Activated CD4-positive, alpha-beta T cell treated with anti-CD3 and anti-CD28 coated beads for 48 hours (primary cell): ENCODE results near the gene PTGS1.

ENCODE experiments used
- DNase-seq: peaks from one replicate; pipeline ENCODE4 v3.0.0-alpha.2; 2020

The PTGS1 gene

DNA sequence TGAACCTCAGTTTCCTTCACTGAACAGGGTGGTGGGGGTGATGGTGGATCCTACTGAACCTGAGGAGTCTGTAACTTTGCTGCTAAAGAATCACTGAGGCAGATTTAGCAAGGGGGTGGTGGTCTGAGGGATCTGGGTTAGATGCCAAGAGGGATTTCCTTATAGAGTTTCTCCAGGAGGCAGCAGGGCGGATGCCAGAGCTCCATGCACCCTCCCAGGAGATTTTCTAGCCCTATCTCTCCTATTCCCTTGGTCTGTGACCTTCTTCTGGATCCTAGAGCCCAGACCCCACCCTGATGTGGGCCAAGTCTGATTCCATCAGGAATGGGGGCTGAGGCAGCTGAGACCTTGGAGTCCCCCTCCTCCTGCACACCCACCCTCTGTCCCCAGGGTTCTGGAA lies 6.0 kb downstream of the PTGS1 start:
- no peak for DNase-seq

DNA sequence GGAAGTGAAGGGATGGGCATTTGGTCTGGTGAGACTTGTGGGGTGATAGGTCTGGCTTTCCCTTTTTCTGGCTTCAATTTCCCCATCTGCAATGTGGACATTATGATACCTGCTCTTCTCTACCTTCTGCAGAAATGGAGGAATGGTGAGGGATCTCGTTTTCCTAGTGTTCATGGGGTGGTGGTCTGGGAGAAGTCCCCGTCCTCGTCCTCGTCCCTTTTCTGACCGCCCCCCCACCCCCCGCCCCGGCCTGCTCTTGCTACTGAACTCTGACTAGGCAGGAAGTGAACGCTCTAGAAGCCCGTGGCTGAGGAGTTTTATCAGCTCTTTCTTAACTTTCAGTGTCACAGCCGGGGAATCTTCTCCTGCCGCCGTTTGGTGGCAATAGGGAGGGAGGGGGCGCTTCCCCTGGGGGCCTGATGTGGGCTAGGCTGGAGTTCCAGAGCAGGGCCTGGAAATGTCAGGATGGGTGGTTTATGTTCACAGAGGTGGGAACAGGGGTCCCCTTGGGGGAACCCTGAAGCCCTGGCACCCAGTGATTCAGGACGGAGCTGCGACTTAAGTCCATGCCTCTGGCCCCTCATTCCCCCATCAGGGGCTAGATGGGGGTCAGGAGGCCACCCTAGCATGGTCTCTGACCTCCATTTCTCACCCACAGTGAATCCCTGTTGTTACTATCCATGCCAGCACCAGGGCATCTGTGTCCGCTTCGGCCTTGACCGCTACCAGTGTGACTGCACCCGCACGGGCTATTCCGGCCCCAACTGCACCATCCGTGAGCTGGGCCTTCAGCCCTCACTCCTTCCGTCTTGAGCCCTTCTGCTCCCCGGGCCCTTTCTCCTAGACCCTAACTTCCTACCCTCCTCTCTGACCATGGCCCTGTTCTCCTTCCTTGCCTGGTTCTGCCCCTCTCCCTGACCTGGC lies 6.7 kb downstream of the PTGS1 start:
- DNase-seq, result no peak

DNA sequence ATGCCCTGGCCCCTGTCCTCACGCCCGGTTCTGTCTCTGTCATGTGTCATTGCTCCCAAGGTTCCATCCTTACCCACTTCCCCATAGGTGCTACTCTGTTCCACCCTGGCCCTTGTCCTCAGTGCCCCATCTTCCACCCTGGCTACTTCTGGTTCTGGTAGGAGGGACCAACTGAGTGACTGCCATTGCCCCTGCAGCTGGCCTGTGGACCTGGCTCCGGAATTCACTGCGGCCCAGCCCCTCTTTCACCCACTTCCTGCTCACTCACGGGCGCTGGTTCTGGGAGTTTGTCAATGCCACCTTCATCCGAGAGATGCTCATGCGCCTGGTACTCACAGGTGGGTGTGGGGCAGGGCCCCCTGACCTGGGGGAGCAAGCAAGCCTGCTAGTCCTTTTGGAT lies 7.4 kb downstream of the PTGS1 start:
- DNase-seq, result no peak

DNA sequence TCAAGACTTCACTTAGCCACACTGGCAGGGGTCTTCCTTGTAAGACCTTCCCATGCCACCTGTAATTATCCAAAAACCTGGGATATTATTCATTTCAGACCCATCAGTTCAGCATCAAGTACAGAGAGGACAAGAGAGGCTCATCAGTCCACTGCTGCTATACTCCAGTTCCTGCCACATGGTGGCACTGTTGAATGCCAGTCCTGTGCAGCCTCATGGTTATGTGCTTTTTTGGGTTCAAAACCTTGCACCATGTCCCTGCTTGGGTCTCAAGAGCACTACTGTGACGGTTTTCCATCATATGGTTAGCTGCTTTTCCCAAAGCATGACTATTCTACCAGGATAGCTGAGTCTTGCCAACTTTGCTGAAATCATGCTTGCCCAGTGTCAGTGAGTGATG lies 8.5 kb downstream of the PTGS1 start:
- DNase-seq, result peak; percentile 32

DNA sequence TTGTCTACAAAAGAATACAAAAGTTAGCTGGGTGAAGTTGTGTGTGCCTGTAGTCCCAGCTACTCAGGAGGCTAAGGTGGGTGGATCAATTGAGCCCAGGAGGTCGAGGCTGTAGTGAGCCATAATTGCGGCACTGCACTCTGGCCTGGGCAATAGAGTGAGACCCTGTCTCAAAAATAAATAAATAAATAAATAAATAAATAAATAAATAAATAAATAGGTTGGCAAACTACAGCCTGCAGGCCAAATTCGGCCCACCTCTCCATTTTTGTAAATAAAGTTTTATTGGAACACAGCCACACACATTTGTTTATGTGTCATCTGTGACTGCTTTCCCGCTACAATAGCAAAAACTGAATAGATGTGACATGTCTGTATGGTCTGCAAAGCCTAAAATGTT lies 9.5 kb downstream of the PTGS1 start:
- no peak for DNase-seq

DNA sequence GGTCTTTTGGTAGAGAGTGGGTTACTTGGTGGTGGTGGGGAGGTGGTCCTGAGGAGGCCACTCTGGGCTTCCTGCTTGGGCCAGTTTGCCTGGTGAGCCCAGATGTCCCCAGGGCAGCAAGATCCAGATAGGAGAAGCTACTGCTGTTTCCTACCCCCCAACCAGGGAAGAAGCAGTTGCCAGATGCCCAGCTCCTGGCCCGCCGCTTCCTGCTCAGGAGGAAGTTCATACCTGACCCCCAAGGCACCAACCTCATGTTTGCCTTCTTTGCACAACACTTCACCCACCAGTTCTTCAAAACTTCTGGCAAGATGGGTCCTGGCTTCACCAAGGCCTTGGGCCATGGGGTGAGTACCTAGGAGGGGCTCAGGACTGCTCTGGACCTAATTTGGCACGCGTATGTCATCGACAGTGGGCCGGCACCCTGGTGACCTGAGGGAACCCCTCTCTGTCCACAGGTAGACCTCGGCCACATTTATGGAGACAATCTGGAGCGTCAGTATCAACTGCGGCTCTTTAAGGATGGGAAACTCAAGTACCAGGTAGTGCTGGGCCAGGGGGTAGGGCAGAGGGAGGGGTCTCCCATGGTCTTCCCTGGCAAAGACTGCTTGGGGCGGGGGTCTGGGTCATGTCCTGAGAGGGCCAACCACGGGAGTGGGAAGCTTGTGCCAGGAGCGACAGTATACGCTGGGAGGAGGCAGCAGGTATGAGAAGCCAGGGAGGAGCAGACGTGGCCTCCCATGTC lies 10.6 kb downstream of the PTGS1 start:
- DNase-seq, result no peak

DNA sequence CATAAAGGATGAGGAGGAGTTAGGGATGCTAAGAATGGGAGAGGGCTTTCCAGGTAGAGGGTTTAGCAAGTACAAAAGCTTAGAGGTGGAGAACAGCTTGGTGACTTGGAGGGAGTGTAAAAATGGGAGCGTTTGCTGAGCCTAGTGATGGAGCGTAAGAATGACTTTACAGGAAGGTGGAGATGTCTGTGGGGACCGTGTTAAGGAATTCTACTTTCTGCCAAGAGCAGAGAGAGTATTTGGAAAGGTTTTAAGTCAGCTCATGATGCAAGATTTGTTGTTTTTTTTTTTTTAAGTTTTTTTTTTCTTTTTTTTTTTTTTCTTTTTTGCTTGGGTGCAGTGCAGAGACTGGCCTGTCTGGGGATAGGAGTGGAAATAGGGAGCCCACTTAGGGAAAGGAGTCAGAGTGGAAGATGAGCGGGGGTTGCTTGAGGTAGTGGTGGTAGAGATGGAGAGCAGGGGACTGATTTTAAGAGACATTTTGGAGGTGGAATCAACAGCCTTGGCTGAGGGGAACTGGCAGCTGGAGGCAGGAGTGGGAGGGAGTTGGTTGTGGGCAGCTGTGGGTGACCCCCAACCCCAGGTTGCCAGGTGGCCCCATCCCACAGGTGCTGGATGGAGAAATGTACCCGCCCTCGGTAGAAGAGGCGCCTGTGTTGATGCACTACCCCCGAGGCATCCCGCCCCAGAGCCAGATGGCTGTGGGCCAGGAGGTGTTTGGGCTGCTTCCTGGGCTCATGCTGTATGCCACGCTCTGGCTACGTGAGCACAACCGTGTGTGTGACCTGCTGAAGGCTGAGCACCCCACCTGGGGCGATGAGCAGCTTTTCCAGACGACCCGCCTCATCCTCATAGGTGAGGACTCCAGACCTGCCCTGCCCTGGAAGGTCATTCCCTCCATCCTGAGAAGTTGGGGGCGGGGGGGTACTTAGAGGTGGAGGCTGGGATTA lies 12.4 kb downstream of the PTGS1 start:
- no peak for DNase-seq

DNA sequence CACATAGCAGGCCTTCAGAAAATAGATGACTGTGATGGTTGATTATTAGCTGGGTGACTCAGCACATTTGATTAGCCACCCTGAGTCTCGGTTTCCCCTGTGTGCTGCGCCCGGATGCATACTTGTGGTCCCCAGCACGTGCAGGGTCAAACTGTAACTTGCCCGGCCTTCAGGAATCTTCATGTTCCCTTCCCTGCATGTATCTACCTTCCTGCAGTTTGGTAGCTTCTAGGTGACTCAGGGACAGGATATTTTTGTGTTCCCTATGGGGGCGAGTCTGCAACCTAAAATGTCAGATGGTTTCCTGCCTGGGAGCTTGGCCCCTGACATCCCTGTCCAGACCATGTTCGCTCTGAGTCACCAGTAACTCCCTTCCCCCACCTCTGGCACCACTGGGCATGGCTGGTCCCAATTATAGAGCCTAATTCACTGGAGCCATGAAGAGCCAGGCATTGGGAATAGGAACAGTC lies 13.2 kb downstream of the PTGS1 start:
- DNase-seq, result no peak

DNA sequence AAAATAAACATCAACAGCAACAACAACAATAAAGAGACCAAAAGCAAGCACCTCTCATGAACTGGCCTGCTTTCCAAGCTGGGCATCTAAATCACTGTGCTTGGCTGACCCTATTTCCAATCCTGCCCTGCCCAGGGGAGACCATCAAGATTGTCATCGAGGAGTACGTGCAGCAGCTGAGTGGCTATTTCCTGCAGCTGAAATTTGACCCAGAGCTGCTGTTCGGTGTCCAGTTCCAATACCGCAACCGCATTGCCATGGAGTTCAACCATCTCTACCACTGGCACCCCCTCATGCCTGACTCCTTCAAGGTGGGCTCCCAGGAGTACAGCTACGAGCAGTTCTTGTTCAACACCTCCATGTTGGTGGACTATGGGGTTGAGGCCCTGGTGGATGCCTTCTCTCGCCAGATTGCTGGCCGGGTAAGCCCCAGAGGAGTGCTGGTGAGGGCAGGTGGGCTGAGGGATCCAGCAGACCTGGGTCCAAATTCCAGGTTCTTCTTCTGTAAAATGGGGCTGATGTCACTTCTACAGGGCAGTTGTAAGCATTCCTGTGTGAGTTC lies 15.6 kb downstream of the PTGS1 start:
- no peak for DNase-seq

DNA sequence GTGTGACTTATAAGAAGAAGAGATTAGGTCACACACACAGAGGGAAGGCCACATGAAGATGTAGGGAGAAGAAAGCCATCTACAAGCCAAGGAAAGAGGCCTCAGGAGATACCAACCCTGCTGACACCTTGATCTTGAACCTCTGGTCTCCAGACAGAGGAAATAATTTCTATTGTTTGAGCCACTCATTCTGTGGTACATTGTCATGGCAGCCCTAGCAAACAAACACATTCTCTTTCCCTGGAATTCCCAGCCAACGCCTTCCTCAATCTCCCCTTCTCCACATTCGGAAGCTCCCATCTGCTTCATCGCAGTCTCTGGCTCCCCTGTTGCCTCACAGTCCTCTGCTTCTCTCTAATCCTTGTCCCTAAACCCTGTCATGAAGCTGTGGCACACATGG lies 16.7 kb downstream of the PTGS1 start:
- DNase-seq, result no peak

DNA sequence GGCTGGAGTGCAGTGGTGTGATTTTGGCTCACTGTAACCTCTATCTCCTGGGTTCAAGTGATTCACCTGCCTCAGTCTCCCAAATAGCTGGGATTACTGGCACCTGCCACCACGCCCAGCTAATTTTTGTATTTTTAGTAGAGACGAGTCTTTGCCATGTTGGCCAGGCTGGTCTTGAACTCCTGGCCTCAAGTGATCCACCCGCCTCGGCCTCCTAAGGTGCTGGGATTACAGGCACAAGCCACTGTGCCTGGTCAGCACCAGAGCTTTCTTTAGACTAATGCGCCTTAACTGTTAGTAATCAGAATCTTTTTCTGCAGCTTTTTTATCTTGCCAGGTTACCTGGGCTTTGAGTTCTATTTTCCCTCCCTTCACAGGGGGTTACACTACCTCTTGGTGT lies 18.4 kb downstream of the PTGS1 start:
- DNase-seq, result no peak

DNA sequence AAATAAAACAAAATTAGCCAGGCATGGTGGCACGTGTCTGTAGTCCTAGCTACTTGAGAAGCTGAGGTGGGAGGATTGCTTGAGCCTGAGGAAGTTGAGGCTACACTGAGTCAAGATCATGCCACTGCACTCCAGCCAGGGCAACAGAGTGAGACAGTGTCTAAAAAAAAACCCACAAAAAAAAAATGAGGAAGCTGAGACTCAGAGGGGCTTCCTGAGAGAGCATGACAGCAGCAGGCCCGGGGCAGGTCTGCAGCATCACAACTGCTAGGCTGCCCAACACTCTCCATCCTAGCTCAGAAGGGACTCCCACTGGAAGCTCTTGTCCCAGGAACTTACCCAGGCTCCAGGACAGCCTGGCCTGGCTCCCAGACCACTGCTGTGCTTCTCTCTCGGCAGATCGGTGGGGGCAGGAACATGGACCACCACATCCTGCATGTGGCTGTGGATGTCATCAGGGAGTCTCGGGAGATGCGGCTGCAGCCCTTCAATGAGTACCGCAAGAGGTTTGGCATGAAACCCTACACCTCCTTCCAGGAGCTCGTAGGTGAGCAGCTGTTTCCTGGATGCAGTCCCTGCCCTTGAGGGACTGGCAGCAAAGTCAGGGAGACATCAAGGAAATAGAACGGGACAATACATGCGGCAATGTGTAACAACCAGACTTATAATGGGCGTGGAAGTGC lies 19.1 kb downstream of the PTGS1 start:
- DNase-seq, result no peak

DNA sequence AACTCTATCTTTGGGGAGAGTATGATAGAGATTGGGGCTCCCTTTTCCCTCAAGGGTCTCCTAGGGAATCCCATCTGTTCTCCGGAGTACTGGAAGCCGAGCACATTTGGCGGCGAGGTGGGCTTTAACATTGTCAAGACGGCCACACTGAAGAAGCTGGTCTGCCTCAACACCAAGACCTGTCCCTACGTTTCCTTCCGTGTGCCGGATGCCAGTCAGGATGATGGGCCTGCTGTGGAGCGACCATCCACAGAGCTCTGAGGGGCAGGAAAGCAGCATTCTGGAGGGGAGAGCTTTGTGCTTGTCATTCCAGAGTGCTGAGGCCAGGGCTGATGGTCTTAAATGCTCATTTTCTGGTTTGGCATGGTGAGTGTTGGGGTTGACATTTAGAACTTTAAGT lies 21.5 kb downstream of the PTGS1 start:
- DNase-seq, result no peak

DNA sequence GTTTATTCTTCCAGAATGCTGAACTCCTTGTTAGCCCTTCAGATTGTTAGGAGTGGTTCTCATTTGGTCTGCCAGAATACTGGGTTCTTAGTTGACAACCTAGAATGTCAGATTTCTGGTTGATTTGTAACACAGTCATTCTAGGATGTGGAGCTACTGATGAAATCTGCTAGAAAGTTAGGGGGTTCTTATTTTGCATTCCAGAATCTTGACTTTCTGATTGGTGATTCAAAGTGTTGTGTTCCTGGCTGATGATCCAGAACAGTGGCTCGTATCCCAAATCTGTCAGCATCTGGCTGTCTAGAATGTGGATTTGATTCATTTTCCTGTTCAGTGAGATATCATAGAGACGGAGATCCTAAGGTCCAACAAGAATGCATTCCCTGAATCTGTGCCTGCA lies 21.9 kb downstream of the PTGS1 start:
- DNase-seq, result no peak

DNA sequence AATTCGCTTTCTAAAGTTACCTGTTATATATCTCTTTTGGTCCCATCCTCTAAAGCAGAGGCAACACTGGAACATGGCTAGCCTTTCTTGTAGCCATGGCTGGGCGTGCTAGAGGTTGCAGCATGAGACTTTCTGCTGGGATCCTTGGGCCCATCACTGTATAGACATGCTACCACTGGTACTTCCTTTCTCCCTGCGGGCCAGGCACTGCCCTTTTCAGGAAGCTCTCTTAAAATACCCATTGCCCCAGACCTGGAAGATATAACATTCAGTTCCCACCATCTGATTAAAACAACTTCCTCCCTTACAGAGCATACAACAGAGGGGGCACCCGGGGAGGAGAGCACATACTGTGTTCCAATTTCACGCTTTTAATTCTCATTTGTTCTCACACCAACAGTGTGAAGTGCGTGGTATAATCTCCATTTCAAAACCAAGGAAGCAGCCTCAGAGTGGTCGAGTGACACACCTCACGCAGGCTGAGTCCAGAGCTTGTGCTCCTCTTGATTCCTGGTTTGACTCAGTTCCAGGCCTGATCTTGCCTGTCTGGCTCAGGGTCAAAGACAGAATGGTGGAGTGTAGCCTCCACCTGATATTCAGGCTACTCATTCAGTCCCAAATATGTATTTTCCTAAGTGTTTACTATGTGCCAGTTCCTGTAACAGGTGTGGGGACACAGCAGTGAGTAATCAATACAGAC lies 22.6 kb downstream of the PTGS1 start:
- DNase-seq, result no peak

DNA sequence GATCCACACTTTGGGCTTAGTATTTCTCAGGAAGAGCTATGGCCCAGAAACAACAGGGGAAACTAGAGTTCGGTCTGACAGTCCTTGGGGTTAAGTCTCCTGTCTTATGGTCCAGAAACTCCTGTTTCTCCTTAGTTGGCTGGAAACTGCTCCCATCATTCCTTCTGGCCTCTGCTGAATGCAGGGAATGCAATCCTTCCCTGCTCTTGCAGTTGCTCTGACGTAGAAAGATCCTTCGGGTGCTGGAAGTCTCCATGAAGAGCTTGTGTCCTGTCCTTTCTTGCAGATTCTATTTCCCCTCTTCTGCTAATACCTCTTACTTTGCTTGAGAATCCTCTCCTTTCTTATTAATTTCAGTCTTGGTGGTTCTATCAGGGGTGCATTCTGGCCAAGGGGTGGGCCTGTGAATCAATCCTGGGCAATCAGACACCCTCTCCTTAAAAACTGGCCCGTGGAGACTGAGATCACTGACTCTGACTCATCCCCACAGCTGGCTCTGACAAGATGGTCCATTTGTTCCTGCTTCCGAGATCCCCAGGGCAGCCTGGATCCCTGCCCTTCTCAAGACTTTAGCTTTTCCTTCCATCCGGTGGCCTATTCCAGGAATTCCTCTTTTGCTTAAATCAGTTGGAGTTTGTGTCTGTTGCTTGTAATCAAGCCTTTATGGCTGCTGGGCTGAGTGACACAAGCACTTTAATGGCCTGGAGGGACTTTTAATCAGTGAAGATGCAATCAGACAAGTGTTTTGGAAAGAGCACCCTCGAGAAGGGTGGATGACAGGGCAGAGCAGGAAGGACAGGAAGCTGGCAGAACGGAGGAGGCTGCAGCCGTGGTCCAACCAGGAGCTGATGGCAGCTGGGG lies 23.7 kb downstream of the PTGS1 start:
- no peak for DNase-seq

DNA sequence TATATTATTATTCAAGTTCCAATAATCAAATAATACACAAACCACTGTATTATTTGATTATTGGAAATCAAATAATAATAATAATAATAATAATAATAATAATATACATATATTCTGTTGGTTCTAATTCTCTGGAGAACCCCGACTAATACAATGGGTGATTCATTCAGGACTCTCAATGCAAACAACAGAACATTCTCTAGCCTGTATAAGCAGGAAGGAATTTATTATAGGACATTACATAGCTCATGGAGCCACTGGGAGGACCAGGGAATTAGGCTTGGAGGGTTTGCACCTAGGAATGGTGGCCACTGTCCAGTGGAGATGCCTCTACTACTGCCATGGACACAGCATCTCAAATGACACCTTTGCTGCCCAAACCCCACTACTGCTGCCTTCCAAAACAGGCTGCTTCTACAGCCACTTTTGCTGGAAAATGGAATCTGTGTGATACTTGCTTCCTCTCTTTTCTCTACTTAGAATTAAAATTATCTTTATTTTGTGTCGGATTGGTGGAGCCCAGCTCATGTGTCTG lies 25.9 kb downstream of the PTGS1 start:
- no peak for DNase-seq

DNA sequence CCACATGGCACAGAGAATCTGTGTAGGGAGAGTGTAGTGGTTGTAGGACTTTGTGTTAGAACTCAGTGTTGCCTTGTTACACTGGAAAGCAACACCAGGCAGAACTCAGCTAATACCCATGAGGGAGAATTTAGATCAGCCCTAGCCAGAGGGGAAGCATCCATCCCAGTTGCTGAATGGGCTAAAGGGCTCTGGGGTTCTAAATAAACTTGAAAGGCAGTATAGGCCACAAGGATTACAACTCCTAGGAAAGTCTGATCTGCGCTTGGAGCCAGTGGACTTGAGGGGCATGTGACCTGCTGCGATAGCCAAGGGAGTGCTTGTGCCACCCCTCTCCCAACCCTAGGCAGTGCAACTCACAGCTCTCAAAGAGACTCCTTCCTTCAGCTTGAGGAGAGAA lies 26.9 kb downstream of the PTGS1 start:
- no peak for DNase-seq

DNA sequence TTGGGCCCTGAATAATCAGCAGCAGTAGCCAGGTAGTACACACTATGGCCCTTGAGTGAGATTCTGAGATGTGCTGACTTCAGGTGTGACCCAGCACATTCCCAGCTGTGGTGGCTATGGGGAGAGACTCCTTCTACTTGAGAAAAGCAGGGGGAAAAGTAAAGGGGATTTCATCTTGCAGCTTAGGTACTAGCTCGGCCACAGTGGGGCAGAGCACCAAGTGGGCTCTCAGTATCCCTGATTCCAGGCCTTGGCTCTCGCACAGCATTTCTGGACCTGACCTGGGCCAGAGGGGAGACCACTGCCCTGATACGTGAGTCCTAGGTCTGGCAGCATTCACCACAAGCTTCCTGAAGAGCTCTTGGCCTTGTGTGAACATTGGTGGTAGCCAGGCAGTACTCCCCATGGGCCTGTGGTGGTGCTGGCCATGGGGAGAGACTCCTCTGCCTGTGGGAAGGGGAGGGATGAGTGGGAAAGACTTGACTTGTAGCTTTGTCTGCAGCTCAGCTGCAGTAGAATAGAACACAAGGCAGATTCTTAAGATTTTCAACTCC lies 27.6 kb downstream of the PTGS1 start:
- DNase-seq, result no peak

DNA sequence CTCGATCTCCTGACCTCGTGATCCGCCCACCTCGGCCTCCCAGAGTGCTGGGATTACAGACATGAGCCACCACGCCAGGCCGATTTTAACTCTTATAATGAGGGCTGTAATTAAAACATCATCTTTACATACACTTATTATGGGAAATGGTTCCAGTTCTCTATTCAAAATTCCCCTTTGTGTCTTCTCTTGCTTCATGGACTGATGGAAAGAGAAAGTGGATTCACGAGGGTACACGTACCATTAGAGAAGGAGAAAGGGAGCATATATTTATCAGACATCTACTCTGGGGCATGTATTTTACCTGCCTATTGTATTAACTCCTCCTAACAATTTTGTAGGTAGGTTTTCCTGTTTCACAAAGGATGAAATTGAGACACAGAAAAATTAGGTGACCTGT lies 31.1 kb downstream of the PTGS1 start:
- DNase-seq, result no peak
